ENCODE measurements around the gene KCNRG. TPM values are rescaled to one million over a fixed set of nuclear protein-coding genes. Genes with fewer than 3 reads are reported as not detected.
"Not testable (repeated sequence)": the region's sequence is repeated elsewhere in the genome, so short reads cannot be mapped to it uniquely, and the experiment has no call there.

The KCNRG gene
- total RNA-seq, 1 donor from 2014 or later: not detected

DNA sequence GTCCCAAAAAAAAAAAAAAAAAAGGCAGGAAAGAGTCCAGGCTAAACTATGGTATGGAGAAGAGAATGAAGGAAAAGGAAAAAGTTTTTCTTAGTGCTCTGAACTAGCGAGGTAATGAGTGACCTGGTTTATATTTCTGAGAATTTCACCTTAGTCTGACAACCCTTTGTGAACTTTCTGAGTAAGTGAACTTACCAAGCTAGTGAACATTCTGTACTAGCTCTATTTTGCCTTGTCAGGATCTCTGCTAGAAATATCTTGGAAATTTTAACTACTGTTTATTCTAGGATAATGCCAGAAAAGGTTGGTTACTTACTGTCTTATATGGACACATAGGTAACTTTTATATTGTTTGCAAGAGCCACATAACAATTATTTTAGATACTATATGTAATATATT lies 14.0 kb upstream of the KCNRG start:
- DNase-seq (ENCODE audit: low spot score): no peak
- intact Hi-C loops (cut with DNase I): no loop called here

DNA sequence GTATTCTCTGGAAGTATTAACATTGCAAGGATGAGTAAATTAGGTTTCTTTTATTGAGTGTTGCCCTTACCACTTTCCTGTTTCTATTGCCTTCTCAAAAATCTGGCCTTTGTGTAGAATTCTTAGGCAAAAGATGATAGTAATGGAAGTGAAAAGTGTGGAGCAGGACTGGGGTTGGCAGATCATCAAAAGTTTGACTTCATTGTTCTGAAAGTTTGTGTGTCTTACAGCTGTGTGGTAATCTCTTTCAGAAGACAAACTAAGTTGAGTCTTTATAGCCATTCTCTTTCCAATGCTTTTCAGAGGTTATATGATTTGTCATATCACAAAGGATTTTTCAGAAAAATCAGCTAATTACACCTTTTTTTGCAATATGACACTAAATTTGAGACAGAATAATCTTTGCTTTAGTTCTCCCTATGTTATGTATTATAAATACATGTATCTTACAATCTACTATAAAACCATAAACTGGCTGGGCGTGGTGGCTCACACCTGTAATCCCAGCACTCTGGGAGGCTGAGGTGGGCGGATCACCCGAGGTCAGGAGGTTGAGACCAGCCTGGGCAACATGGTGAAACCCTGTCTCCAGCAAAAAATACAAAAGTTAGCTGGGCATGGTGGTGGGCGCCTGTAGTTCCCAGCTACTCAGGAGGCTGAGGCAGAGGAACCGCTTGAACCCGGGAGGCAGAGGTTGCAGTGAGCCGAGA lies 8.7 kb upstream of the KCNRG start:
- intact Hi-C loops (cut with DNase I): no loop called here
- no peak for DNase-seq (ENCODE audit: low spot score)

DNA sequence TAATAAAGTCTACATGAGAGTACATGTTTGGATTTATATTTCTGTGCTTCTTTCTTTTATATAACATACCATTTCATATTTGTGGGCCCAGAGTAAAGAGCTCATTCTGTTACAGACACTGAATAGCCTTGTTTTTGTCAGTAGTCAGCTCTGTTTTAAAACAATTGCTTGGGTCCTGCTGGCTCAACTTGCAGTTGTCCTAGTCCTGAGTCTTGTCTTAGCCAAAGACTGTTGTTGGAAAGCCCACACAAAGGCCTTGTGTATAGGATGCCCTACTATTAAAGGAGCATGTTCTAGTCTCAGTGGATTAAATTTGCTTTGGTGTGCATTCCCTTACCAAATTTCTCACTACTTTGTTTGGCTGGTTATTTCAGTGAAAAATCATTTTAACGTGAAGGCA lies 3.8 kb upstream of the KCNRG start:
- DNase-seq (ENCODE audit: low spot score): no peak
- intact Hi-C loops (cut with DNase I): no loop called here

DNA sequence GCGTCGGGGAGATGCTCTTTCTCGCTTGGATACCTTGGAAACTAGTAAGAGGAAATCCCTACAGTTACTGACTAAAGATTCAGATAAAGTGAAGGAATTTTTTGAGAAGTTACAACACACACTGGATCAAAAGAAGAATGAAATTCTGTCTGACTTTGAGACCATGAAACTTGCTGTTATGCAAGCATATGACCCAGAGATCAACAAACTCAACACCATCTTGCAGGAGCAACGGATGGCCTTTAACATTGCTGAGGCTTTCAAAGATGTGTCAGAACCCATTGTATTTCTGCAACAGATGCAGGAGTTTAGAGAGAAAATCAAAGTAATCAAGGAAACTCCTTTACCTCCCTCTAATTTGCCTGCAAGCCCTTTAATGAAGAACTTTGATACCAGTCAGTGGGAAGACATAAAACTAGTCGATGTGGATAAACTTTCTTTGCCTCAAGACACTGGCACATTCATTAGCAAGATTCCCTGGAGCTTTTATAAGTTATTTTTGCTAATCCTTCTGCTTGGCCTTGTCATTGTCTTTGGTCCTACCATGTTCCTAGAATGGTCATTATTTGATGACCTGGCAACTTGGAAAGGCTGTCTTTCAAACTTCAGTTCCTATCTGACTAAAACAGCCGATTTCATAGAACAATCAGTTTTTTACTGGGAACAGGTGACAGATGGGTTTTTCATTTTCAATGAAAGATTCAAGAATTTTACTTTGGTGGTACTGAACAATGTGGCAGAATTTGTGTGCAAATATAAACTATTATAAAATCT lies 2.7 kb upstream of the KCNRG start:
- no peak for DNase-seq (ENCODE audit: low spot score)
- intact Hi-C loops (cut with DNase I): no loop called here

DNA sequence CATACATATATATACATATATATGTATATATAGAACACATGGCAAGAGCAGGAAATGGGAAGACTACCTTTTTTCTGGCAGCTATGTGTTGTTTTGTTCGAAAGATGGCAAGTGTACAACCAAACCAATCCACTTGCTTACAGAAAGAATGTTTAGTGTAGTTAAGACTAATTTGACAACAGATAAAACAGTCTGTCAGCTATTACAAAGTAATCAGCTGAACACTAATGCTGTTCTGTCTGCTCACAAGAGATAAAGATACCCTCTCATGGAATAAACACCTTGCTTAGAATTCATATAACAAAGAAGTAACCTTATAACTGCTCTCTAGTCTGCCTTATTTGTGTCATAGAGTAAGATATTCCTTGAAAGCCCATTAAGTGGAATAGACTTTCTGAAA lies 858 bp upstream of the KCNRG start:
- no peak for DNase-seq (ENCODE audit: low spot score)
- intact Hi-C loops (cut with DNase I): no loop called here

DNA sequence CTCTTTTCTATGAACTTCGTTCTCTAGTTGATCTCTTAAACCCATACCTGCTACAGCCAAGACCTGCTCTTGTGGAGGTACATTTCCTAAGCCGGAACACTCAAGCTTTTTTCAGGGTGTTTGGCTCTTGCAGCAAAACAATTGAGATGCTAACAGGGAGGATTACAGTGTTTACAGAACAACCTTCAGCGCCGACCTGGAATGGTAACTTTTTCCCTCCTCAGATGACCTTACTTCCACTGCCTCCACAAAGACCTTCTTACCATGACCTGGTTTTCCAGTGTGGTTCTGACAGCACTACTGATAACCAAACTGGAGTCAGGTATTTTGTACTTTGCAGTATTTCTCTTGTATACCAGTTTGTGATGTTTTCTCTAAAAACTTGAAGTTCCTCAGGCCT lies 506 bp downstream of the KCNRG start:
- intact Hi-C loops (cut with DNase I): no loop called here
- DNase-seq (ENCODE audit: low spot score): no peak

DNA sequence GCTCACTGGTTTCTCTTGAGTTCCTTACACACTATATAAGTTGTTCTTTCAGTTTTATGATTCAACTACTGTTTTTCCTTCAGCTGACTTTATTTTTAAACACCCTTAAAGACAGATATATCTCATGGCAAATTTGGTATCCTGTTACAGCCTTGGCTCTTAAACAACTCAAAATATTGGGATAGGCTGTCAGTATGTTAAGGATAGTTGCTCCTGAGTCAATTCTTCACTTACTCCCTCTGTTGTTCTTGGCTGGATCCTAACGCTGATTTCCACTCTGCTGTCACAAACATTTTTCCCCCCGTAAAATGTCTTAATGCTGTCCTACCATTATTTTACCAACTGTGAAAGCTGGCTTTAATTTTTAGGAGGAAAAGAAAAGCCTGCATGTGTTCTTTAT lies 1.2 kb downstream of the KCNRG start:
- DNase-seq (ENCODE audit: low spot score): no peak
- intact Hi-C loops (cut with DNase I): no loop called here

DNA sequence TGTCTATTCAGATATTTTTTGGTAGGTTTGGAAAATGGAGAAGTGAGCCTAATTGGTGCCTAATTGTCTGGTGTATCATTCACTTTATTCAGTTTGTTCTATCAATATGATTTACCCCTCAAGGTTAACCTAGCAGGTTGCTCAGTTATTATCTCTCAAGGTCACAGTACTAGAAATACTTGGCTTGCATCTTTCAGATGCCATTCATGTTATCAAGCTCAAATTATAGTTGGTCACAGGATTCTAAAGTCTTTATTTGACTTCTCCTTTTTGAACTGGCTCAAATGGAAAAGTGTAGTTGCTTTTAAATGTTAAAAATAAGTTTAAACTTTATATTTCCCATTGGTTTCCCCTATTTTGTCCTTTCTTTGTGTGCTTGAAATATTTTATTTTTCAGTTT lies 2.6 kb downstream of the KCNRG start:
- intact Hi-C loops (cut with DNase I): no loop called here
- no peak for DNase-seq (ENCODE audit: low spot score)

DNA sequence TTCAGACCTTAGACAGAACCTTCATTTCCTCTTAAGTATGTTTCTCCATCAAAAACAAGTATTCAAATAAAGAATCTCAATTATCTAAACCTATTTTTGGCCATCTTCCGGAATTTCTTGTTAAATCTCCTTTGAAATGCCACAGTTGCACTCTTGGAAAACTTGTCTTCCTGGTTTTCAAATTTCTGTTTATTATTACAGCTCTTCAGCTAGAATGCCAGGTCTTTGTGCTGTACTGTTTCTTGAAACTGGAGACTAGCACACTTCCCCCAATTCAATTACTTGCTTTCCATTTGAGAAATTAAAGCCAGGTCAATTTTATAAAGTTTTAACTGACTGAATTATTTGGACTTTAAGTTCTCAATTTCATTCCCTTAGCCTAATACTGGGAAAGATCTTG lies 10.2 kb downstream of the KCNRG start:
- intact Hi-C loops (cut with DNase I): no loop called here
- DNase-seq (ENCODE audit: low spot score): no peak

DNA sequence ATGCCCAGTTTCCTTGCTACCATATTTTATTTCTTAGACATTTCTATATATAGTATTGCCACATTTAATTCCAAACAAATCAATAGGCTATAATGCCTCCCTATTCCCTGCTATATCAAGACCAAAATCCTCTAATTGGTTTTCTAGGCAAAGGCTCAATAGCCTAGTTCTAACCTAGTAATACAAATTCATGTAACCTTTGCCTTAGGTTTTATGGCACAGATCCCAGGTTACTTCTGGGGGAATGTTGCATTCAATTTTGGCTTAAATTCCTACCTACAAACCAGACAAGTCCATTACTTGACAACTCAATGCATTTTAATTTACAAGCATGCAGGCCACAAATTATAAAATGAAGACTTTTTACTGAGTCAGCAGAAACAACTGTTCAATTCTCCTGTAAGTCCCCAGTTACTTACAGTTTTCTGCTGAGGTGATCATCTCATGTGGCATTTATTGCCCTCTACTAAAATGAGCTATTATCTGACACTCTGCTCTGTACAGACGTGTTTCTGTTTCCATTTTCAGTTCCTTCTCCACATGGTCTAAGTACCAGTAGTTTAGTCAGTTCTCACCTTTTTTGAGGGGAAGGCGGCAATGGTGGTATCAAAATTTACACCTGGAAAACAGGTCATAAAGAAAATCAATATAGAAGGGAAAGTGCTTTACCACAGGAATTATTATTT lies 11.7 kb downstream of the KCNRG start:
- DNase-seq (ENCODE audit: low spot score): no peak
- intact Hi-C loops (cut with DNase I): no loop called here

DNA sequence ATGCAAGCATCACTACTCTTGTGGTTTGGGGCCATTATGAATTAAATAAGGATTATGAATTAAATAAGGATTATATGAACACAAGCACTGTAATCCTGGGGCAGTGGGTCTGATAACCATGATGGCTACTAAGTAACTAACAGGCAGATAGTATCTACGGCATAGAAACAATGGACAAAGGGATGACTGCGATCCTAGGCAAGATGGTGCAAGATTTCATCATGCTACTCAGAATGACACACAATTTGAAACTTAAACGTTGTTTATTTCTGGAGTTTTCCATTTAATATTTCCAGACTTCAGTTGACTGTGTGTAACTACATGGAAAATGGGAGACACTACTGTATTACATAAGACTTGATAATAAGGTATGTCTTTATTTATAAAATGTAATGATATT lies 15.1 kb downstream of the KCNRG start:
- no peak for DNase-seq (ENCODE audit: low spot score)
- intact Hi-C loops (cut with DNase I): no loop called here

DNA sequence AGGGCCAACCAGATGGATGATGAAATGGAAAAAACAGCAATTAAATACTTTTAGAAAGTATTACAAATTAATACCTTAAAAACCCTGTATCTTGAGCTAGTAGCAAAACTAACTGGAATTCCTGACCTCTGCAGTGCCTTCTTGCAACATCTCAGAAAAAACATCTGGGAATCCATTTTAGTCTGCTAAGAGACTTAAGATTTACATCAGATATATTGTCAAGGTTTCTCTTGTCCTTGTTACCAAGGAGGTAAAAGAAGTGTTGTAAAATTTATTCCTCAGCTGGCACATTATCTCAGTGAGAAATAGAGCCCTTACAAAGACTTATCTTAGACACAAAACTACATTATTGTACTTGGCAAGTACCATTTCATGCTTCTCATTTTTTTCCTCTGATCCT lies 18.5 kb downstream of the KCNRG start:
- no peak for DNase-seq (ENCODE audit: low spot score)
- intact Hi-C loops (cut with DNase I): no loop called here

DNA sequence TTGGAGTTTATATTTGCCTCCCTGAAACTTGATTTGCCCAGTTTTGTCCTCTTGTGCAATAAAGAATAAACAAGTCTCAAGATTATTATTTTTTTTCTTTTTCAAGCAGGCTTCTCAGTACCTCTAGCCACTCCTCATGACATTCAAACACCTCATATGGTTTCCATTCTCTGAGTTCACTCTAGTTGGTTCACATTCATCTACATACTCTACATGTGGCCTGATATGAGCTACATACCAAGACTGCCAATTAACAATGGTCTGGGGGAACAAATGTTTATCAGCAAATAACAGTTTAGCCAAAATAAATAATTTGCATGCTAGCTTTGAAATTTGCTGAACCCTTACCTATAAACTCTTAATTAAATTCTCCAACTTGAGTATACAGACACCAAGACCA lies 22.5 kb downstream of the KCNRG start:
- no peak for DNase-seq (ENCODE audit: low spot score)
- intact Hi-C loops (cut with DNase I): no loop called here

DNA sequence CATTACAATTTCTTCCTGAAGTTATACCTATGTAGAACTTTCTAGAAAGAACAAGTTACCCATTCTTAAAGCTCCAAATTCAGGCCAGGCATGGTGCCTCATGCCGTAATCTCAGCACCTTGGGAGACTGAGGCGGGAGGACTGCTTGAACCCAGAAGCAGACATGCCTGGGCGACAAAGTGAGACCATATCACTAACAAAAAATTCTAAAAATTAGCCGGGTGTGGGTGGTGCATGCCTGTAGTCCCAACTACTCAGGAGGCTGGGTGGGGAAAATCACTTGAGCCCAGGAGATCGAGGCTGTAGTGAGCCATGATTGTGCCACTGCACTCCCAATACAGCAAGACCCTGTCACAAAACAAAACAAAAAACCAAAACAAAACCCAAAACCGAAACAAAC lies 23.0 kb downstream of the KCNRG start:
- intact Hi-C loops (cut with DNase I): no loop called here
- no peak for DNase-seq (ENCODE audit: low spot score)

DNA sequence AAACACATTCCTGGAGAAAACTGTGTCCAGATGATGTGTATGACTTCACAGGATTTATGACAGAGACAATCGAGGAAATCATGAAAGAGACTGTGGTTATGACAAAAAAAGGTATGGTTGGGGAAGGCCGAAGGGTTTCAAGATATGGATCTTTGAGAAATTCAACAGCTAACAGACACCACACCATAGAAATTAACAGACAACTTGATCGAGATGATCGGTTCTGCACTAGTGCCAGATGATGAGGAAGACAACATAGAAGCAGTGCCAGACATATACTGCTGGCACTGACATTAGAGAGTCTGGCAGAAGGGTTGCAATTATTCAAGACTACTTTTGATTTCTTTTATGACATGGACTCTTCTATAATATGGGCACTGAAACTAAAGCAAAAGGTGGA lies 37.2 kb downstream of the KCNRG start:
- intact Hi-C loops (cut with DNase I): no loop called here
- DNase-seq (ENCODE audit: low spot score): no peak

DNA sequence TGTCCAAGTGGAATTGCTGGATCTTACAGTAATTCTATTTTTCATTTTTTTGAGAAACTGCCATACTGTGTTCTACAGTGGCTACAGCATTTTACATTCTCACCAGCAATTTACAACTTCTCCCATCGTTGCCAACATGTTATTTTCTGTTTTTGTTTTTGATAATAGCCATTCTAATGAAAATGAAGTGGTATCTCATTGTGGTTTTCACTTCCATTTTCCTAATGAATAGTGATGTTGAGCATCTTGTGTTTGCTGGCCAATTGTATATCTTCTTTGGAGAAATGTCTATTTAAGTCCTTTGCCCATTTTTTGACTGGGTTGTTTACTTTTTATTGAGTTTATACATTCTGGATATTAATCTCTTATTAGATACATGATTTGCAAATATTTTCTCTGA lies 38.6 kb downstream of the KCNRG start:
- intact Hi-C loops (cut with DNase I): no loop called here
- no peak for DNase-seq (ENCODE audit: low spot score)

DNA sequence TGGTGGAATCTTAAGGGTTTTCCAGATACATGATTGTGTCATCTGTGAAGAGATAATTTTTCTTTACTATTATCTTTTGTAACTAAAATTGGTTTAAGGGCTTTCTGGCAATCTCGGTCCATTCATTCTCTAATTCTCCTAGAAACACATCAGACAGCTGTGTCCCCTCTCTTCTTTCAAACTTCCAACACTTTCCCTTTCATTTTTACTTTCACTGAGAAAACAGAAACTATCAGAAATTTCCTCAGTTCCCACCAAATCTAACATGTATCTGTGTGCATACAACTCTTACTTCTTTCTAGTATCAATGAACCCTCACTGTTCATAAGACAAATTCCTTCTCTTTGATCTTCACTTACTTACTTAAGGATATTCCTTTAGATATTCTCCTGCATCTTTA lies 40.2 kb downstream of the KCNRG start:
- intact Hi-C loops (cut with DNase I): no loop called here
- no peak for DNase-seq (ENCODE audit: low spot score)

DNA sequence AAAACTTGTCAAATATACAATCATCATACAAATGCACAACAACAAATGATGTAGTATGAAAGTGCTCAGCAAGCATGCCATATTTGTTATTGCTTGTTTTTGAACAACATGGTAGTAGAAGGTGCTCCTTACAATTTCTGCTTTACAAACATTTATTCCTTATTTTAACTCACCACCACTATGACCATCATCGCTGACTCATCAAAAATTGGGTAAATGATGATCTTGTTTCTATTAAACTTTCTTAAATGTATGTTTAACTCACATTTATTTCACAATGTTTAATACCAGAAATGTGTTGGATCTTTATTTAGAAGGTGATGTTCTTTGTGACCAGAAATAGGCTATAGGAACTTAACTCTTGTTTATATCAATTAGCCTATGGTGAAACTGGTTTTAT lies 45.5 kb downstream of the KCNRG start:
- intact Hi-C loops (cut with DNase I): no loop called here
- no peak for DNase-seq (ENCODE audit: low spot score)

DNA sequence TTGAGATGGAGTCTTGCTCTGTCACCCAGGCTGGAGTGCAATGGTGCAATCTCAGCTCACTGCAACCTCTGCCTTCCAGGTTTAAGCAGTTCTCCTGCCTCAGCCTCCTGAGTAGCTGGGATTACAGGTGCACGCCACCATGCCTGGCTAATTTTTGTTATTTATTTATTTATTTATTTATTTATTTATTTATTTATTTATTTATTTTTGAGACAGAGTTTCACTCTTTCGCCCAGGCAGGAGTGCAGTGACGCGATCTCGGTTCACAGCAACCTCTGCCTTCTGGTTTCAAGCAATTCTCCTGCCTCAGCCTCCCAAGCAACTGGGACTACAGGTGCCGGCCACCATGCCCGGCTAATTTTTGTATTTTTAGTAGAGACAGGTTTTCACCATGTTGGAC lies 47.1 kb downstream of the KCNRG start:
- intact Hi-C loops (cut with DNase I); DNase-seq (ENCODE audit: low spot score): not testable (repeated sequence)

DNA sequence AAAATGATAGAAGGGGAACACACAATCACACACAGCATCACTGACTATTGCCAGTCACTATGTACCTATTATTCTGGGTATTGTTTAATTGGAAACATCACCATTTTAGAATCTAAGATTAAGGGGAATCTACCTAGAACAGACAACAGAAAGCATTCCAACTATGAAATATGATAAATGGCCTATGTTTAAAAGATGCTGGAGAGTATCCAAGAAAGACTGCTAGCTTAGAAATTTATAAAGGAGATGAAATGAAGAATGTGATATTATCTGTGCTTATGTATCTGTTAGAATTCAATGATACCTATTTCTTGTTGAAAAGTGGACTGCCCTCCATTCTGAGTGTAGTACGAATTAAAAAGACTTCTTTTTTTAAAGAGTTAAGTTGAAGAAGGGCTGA lies 50.5 kb downstream of the KCNRG start:
- intact Hi-C loops (cut with DNase I): no loop called here
- DNase-seq (ENCODE audit: low spot score): no peak

DNA sequence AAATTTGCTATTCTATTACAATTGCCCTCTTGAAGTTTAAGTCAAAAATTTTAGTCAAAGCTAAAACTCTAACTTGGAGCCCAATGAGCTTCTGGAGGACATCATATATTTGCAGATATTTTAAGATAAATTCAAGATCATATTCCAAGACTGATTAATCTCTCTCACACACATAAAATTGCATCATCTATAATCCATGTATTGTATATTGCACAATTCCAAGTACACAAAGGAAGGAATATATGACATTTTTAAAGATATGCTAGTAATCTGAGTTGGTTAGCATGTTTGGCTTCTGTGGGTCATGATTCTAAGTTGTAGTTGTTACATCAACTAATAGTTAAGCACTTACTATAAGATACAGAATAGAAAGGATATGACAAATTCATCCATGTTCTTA lies 53.3 kb downstream of the KCNRG start:
- intact Hi-C loops (cut with DNase I): no loop called here
- DNase-seq (ENCODE audit: low spot score): no peak

All from cardiac septum (tissue), 1 donor.